ENCODE results near the gene DCPS.
"Not testable (repeated sequence)": the region's sequence is repeated elsewhere in the genome, so short reads cannot be mapped to it uniquely, and the experiment has no call there.

Gene DCPS

GRCh38 chr11:126303623-126304456 is at the start of gene DCPS:
TSS of gene DCPS (plus strand) at chr11:126304060. CDS start at chr11:126304081, 21 bp downstream.
- peak; percentile 91 for DNase-seq

- no peak for DNase-seq
Measured at GRCh38 chr11:126254819-126255218, 49.0 kb upstream of the DCPS start.

- DNase-seq = not testable (repeated sequence)
Measured at GRCh38 chr11:126255507-126255906, 48.4 kb upstream of the DCPS start.

DNA sequence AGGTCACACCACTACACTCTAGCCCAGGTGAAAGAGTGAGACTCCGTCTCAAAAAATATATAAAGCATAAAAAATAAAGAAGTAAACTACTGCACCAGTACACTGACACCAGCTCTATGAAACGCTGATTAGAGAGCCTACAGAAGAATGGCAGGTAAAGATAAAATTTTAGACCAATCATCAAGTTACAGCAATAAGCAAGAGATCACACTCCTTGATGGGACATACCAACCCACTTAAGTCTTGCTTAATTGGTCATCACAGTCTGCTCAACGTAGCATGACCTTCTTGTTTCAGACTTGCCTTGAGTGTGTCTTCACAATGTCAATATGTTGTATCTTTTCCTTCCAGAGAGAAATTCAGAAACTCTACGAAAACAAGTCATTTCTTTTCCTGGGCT is 47.6 kb upstream of the DCPS start:
- DNase-seq = no peak

DNA sequence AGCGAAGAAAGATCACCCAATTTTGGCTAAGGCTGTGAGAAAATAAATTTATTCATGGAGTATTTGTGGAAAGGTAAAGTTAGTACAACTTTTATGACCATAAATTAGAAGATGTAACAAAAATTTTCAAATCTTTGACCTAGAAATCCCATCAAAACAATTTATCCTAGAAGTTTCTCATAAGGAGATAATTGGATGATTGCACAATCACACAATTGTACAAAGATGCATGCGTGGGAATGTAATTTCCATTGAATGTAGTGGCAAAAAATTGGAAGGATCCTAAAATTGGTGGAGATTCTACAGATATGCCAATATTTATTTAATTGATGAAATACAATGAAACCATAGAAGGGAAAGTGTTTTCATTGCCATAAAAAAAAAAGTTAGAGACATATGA is 46.7 kb upstream of the DCPS start:
- DNase-seq = no peak

- no peak for DNase-seq
Measured at GRCh38 chr11:126257764-126258163, 46.1 kb upstream of the DCPS start.

DNA sequence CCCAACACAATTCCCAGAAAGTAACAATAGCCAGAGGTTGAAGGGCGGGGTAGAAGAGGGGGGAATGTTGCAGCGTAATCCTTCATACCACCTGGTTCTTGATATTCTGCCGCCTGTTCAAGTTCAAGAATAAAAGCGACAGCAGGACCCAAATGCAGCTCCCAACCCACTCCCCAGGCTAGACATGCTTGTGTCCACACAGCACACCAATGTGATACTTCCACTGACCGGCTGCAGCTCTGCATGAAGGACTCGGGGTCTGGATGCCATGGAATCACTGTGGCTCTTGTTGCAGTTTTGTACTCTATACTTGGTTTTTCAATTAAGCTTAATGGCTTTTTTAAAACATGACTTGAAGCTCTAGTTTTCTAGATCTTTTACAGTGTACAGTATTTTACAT is 41.6 kb upstream of the DCPS start:
- no peak for DNase-seq

- no peak for DNase-seq
Measured at GRCh38 chr11:126263489-126263888, 40.4 kb upstream of the DCPS start.

GRCh38 chr11:126265811-126266210 is 38.0 kb upstream of the DCPS start:
- DNase-seq = no peak

GRCh38 chr11:126267650-126268049 is 36.2 kb upstream of the DCPS start:
- DNase-seq = no peak

GRCh38 chr11:126268361-126268707 is 35.5 kb upstream of the DCPS start:
- DNase-seq = no peak

- peak; percentile 100 for DNase-seq
Measured at GRCh38 chr11:126268708-126269579, 34.9 kb upstream of the DCPS start, which contains the start of the genes FOXRED1 and SRPRA. TSS of gene FOXRED1 (plus strand) at chr11:126269154. CDS start at chr11:126269207, 53 bp downstream. TSS of gene SRPRA (minus strand) at chr11:126268895. CDS start at chr11:126268804, 91 bp downstream.

- DNase-seq = no peak
Measured at GRCh38 chr11:126277322-126277721, 26.5 kb upstream of the DCPS start.

GRCh38 chr11:126277780-126278179 is 26.1 kb upstream of the DCPS start:
- no peak for DNase-seq

- DNase-seq = no peak
Measured at GRCh38 chr11:126279191-126279590, 24.7 kb upstream of the DCPS start.

DNA sequence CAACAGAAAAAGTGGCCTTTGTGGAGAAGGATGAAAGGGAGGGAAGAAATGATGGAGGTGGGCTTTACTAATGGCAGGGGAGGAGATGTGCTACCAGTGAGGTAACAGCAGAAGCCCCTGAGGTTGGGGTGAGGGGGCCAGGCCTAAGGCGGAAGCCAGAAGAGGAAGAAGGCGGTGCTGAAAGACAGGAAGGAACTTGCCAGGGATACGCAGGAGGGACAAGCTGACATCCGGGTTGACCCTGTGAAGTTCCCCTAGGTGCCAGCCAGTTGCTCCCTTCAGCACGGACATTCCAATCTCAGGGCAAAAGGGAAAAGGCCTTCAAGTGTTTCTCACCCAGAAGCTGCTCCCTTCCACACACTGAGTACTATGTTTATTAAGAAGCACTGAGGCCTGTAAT is 23.3 kb upstream of the DCPS start:
- DNase-seq = no peak

DNA sequence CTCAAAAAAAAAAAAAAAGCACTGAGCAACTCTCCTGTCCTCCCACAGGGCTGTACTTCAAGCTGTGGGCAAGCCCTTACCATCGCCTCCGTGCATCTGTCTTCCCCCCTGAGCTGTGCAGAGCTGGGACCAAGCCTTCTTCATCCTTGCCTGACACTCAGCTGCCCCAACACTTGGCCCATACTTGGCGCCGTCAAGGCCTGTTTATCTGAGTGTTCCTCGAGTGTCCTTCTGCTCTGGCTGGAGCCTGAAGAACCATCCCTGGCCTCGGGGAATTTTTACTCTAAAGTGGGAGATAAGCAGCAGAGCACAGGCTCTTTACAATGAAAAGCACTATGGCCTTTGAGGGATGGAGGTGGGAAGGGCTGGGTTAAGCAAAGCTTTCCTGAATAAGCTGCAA is 22.6 kb upstream of the DCPS start:
- DNase-seq = no peak

DNA sequence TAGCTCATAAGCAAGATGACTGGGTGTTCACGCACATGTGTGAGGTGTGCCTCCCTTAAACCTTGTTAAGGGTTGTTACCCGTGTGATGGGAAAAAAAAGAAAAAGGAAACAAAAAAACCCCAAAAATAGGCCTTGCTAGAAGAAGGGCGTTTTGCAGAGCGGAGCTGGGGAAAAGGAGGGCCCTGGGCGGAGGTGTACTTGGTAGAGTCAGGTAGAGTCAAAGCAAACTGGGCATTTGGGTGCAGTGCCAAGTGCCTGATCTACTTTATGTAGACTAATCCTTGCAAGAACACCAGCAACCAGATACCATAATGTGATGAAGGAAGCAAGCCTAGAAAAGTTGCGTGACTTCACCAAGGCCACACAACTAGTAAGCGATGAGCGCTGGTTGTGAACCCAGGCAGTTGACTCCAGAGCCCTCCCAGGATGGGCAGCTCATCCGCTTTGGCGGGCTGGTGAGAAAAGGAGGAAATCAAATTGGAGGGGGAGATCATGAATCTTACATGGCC is 22.1 kb upstream of the DCPS start:
- no peak for DNase-seq

- peak; percentile 52 for DNase-seq
Measured at GRCh38 chr11:126282361-126282735, 21.5 kb upstream of the DCPS start.

GRCh38 chr11:126282736-126283591 is 20.9 kb upstream of the DCPS start, which contains the start of gene TIRAP:
TSS of gene TIRAP (plus strand) at chr11:126283093. CDS start at chr11:126290895, 7,802 bp downstream.
- peak; percentile 71 for DNase-seq

- peak; percentile 76 for DNase-seq
Measured at GRCh38 chr11:126284829-126285228, 19.0 kb upstream of the DCPS start.

DNA sequence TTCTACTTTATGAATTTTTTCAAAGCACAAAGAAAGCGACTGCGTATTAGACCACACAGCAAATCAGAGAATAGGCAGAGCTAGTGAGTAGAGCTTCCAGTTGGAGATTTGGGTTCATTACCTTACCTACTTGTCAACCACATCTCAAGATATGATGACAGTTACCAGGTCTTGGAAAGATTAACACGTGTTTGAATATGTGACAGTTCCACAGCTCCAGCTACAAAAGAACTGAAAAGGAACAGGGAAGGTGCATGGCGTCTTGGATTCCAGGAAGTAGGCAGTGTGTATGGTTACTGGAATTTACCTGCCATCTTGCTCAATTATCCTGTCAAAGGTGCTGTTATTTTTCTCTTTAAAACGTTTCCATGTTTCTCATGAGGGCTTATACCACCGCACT is 15.6 kb upstream of the DCPS start:
- DNase-seq = no peak

- DNase-seq = no peak
Measured at GRCh38 chr11:126290887-126291286, 13.0 kb upstream of the DCPS start.
